Dermis blood vessel endothelial cell (primary cell): ENCODE data around the gene ADRA2B. TPM values are rescaled to one million over a fixed set of nuclear protein-coding genes. Genes with fewer than 3 reads are reported as not detected.
A peak's percentile ranks its signal among the peaks of the same experiment; 100 is the strongest.
"Not testable (repeated sequence)": the region's sequence is repeated elsewhere in the genome, so short reads cannot be mapped to it uniquely, and the experiment has no call there.

Experiments used
- DNase-seq: peaks from one replicate; pipeline ENCODE4 v3.0.0; 2010
- total RNA-seq: library from RNA; depleted of rRNA; stranded (reverse); fragments of >200 nt; gene quantifications from 2 replicates; pipeline ENCODE4 v1.2.3, GENCODE V29; 2014

ADRA2B gene
- 0.05 and 0.17 TPM in 2 replicates for total RNA-seq

GRCh38 chr2:96116424-96116878, at the start of gene ADRA2B:
Gene ADRA2B (minus strand): TSS chr2:96116571. CDS start chr2:96116149, 422 bp downstream.
- peak; percentile 39 for DNase-seq

GRCh38 chr2:96164459-96165184, 48.3 kb upstream of the ADRA2B start:
- no peak for DNase-seq

- DNase-seq, result no peak
Measured at GRCh38 chr2:96163768-96164429, 47.5 kb upstream of the ADRA2B start.

- DNase-seq, result no peak
Measured at GRCh38 chr2:96163415-96163767, 47.0 kb upstream of the ADRA2B start.

GRCh38 chr2:96161898-96162297, 45.5 kb upstream of the ADRA2B start:
- no peak for DNase-seq

DNA sequence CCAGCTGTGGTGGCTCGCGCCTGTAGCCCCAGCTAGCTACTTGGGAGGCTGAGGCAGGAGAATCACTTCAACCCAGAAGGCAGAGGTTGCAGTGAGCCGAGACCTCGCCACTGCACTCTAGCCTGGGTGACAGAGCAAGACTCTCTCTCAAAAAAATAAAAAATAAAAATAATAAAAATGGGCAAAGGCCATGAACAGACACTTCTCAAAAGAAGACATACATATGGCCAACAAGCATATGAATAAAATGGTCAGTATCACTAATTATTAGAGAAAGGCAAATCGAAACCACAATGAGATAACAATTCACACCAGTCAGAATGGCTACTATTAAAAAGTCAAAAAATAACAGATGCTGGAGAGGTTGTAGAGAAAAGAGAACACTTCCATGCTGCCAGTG, 44.0 kb upstream of the ADRA2B start:
- DNase-seq, result not testable (repeated sequence)

DNA sequence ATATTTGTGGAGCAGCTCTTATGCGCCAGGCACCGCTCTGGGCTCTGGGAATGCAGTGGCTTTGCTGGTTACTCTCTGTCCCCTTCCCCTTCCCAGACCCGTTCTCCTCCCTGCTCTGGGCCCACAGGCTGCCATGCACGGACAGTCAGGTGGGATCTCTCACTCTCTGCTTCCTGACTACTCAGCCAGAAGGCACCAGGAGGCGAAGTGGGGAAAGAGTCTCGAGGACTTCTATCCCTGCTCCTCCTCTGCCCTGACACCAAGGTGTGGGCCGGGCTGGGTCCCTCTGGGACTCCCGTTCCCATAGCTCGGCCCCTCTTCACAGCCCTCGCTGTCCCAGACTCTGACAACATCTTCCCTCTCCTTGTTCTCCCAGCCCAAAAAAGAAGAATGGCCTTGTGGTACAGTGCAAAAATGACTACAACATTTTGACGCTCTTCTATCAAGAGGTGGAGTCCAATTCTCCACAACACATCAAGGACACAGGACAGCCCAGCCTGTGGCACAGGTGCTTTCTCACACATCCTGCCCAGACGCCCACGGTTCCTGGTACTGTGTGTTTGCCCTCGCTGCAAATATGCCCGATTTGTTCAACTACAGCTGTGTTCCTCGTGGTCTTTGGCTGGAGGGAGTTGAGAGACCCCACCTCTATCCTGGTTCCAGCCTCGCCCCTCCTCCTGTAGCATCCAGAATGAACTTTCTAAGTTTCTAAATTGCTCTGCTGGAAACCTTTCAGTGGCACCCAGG, 42.9 kb upstream of the ADRA2B start:
- no peak for DNase-seq

DNA sequence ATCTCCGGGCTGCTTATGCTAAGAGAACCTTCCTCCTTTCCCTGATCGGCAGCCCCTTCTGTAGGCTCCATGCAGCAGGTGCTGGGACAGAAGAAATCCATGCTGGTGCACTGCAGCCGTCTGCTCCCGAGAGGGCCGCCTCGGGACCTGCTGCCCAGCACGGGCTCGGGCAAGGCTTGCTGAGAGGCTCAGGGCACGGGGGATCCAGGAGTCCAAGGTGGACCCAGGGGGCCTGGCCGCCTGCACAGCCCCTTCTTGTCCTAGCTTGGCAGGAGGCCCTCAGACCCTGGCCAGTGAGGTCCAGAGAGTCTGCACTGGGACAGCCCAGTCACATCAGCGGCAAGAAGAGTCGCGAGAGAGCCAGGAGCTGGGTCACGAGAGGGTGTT, 42.2 kb upstream of the ADRA2B start:
- DNase-seq, result no peak

DNA sequence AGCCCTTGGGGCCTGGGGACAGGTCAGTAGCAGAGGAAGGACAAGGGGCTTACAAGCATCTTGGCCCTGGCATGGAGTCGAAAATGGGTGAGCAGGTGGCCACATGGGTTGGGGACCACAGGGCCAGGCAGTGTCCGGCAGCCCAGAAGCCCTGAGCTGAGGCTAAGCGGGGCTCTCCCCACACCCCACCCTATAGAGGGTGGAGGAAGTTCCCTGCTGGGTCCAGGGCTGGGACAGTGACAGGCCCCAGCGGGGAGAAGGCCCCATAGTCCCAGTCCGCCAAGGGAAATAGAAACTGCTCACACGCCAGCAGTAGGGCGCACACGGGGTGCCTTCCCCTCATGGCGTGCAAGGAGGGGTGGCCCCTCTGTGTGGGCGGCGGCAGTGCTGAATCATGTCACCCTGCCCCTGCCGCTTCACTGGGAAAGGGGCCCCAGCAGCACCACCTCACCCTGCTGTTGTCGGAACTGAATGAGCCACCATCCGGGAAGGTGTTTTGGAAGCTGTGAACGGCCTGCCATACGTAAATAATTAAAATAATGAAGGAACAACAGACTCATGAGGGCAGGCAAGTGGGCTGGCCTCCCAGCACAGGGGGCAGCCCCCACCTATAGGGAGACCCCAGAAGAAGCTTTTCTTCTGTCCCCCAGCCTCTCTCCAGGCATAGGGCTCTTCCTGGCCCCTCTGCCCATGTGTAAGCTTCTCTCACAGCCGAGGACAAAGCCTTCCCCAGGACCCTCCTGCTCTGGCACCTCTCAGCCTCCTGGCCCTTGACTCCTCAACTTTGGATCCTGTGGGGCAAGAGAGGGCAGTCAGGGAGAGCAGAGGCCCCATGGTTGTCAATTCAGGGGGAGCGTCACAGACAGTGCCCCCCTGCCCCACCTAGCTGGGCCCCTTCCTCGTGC, 41.5 kb upstream of the ADRA2B start:
- no peak for DNase-seq

- no peak for DNase-seq
Measured at GRCh38 chr2:96156926-96157648, 40.7 kb upstream of the ADRA2B start.

DNA sequence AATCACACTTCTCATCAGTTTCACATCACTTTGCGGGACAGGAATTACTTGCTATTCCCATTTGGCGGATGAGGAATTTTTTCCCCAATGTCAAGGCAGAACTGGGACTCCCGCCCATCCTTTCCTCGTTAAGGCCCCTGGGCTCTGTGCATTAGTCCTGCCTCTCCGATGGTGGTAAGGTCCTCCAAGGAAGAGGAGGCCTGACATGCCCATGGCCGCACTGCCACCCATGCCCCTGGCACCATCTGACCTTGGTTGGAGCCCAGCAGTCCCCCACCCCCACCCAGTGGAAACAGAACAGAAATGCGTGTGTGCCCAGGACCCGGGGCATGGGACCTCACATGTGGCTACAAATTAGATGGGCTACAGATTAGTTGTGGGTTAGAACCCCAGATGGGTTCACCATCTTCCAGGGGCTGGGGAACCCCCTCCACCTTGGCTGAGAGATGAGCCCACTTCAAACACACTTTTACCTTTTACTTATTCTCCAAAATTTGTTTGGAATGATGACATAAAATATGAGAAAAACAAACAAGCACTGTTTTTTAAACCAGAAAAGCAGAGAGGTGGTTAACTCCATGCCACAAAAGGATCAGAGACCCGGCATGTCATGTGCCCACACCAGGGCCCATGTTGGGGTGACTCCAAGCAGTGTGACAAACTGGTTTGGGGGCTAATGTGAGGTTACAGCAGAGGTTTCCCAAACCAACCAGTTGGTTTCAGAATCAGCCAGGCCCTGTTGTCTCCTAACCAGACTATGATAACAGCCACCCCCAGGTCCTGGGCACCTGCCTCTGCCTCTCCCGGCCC, 39.8 kb upstream of the ADRA2B start:
- no peak for DNase-seq

- no peak for DNase-seq
Measured at GRCh38 chr2:96154506-96155380, 38.4 kb upstream of the ADRA2B start.

DNA sequence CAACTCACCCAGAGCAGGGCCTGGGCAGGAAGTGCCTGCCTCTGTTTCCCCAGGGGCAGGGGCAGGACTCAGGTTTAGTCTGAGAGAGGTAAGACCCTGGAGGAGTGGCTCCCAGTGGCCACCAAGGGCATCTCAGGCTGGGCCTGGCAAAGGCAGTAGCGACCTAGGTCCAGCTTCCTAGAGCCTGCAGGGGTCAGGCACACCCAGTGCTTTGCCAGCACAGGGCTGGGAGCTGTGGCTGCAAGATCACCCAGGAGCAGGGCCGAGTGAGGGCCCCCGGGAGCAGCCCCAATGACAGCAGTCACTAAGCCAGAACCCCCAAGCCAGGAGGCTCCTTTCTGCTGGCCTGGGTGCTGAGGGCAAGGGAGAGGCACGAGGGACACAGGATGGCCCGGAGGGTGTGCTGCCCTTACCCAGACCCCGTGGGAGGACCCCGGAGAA, 37.6 kb upstream of the ADRA2B start:
- DNase-seq, result no peak

DNA sequence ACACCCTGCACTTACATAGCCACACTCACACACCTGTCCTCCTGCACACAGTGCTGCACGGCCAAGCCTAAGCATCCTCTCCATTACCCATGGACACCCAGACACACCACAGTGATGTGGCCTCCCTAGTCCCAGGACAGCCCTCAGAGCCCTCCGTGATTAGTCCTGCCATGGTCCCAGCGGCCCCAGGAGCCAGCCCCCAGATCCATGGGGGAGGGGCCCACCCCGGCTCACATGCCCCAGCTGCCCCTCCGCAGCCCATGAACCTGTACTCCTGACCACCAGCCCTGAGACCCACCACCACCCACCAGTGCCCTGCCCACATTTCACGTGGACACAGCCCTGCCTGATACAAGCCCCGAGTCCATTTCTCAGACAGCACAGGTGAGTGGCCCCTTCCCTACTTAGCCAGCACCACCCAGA, 36.9 kb upstream of the ADRA2B start:
- DNase-seq, result no peak

GRCh38 chr2:96152304-96153161, 36.2 kb upstream of the ADRA2B start:
- DNase-seq, result no peak

GRCh38 chr2:96151595-96152303, 35.4 kb upstream of the ADRA2B start:
- no peak for DNase-seq

GRCh38 chr2:96150791-96151594, 34.6 kb upstream of the ADRA2B start:
- DNase-seq, result no peak
